HepG2 (cell line): ENCODE results near the gene C2orf92. TPM values are rescaled to one million over a fixed set of nuclear protein-coding genes. Genes with fewer than 3 reads are reported as not detected.

Experiments
- DPF2 ChIP-seq: sonication (generic); formaldehyde crosslinking; IDR thresholded peaks from 2 replicates; pipeline ENCODE4 v1.4.0; 2020; ENCODE audit warnings: mild to moderate bottlenecking, low read depth, missing genetic modification reagents, borderline replicate concordance
- DR1 ChIP-seq: sonication (generic); formaldehyde crosslinking; IDR thresholded peaks from 2 replicates; pipeline ENCODE4 v1.8.0; 2021; ENCODE audit warnings: mild to moderate bottlenecking, missing genetic modification reagents, inconsistent platforms
- FOXC1 ChIP-seq: sonication (generic); formaldehyde crosslinking; IDR thresholded peaks from 2 replicates; pipeline ENCODE4 v1.8.0; 2022; ENCODE audit warnings: mild to moderate bottlenecking, missing genetic modification reagents, borderline replicate concordance
- JDP2 ChIP-seq: sonication (generic); formaldehyde crosslinking; IDR thresholded peaks from 2 replicates; pipeline ENCODE4 v1.8.1; 2022; ENCODE audit warnings: missing genetic modification reagents, borderline replicate concordance
- MAFF ChIP-seq: IDR thresholded peaks from 2 replicates; pipeline ENCODE4 v1.6.1; 2011; ENCODE audit warnings: low read depth, low read length, improper control_type of control experiment
- MYC ChIP-seq: sonication (generic); formaldehyde crosslinking; IDR thresholded peaks from 2 replicates; pipeline ENCODE4 v1.9.0; 2021; ENCODE audit warnings: missing genetic modification reagents, borderline replicate concordance
- RARG ChIP-seq: sonication (generic); formaldehyde crosslinking; IDR thresholded peaks from 2 replicates; pipeline ENCODE4 v1.4.0; 2020; ENCODE audit warnings: low read depth, mild to moderate bottlenecking, missing genetic modification reagents
- RORA ChIP-seq: sonication (generic); formaldehyde crosslinking; IDR thresholded peaks from 2 replicates; pipeline ENCODE4 v1.5.0; 2020; ENCODE audit warnings: mild to moderate bottlenecking, missing genetic modification reagents, moderate library complexity
- ZFP41 ChIP-seq: sonication (generic); formaldehyde crosslinking; IDR thresholded peaks from 2 replicates; pipeline ENCODE4 v1.4.0; 2020; ENCODE audit warnings: mild to moderate bottlenecking, missing genetic modification reagents, borderline replicate concordance
- ZNF274 ChIP-seq: sonication (generic); formaldehyde crosslinking; IDR thresholded peaks from 2 replicates; pipeline ENCODE4 v1.5.1; 2020; ENCODE audit warnings: mild to moderate bottlenecking, missing genetic modification reagents
- ZNF333 ChIP-seq: sonication (generic); formaldehyde crosslinking; IDR thresholded peaks from 2 replicates; pipeline ENCODE4 v1.4.0; 2020; ENCODE audit warnings: mild to moderate bottlenecking, missing genetic modification reagents, borderline replicate concordance
- ZNF709 ChIP-seq: sonication (generic); formaldehyde crosslinking; IDR thresholded peaks from 2 replicates; pipeline ENCODE4 v1.5.0; 2020; ENCODE audit warnings: mild to moderate bottlenecking, missing genetic modification reagents
- ZNF768 ChIP-seq: sonication (generic); formaldehyde crosslinking; IDR thresholded peaks from 2 replicates; pipeline ENCODE4 v1.4.0; 2020; ENCODE audit warnings: missing genetic modification reagents
- ZNF883 ChIP-seq: sonication (generic); formaldehyde crosslinking; IDR thresholded peaks from 2 replicates; pipeline ENCODE4 v1.5.1; 2020; ENCODE audit warnings: mild to moderate bottlenecking, missing genetic modification reagents; ENCODE audit errors: not compliant biosample characterization
- polyA plus RNA-seq, 8 experiments: library from polyadenylated mRNA; depleted of rRNA in 3 of 8; stranded (reverse) in 7 of 8; unstranded in 1 of 8; fragments of >200 nt; fragmentation: Illumina TruSeq in 4 of 8; extraction: Trizol in 4 of 8; gene quantifications; 2 replicates each; pipeline versions ENCODE4 v1.2.1 to v1.2.3, GENCODE V29; 2011 to 2016; ENCODE audit warnings: low read depth in 4 of 8, missing spikeins in 1 of 8, mixed read lengths in 1 of 8; ENCODE audit not compliant: insufficient read depth in 1 of 8
- total RNA-seq, 5 experiments: library from RNA; depleted of rRNA; stranded (reverse); fragments of >200 nt; fragmentation: Illumina TruSeq; extraction: Trizol; gene quantifications; 2 replicates each; pipeline ENCODE4 v1.2.3, GENCODE V29; 2016; ENCODE audit warnings: low read depth in 1 of 5
- TF ChIP-seq, protein P1 (sequence below): sonication (generic); formaldehyde crosslinking; IDR thresholded peaks from 2 replicates; pipeline ENCODE4 v1.8.1; 2023; ENCODE audit warnings: missing genetic modification reagents, mild to moderate bottlenecking, borderline replicate concordance
- TF ChIP-seq, protein P2 (sequence below): sonication (generic); formaldehyde crosslinking; conservative IDR thresholded peaks from 2 replicates; pipeline ENCODE4 v1.8.0; 2022; ENCODE audit warnings: low read depth, missing genetic modification reagents
- TF ChIP-seq, protein P3 (sequence below): sonication (generic); formaldehyde crosslinking; IDR thresholded peaks from 2 replicates; pipeline ENCODE4 v1.5.0; 2020; ENCODE audit warnings: missing genetic modification reagents
- TF ChIP-seq, protein P4 (sequence below): sonication (generic); formaldehyde crosslinking; IDR thresholded peaks from 2 replicates; pipeline ENCODE4 v1.9.0; 2021; ENCODE audit warnings: missing genetic modification reagents, mild to moderate bottlenecking, borderline replicate concordance
- TF ChIP-seq, protein P5 (sequence below), 2 experiments: IDR thresholded peaks; 2 replicates each; pipeline ENCODE4 v1.6.1; 2011 to 2012; ENCODE audit warnings: low read length in 2 of 2, borderline replicate concordance in 1 of 2, low read depth in 1 of 2, mild to moderate bottlenecking in 1 of 2, moderate library complexity in 1 of 2
- TF ChIP-seq, protein P6 (sequence below): sonication (generic); formaldehyde crosslinking; IDR thresholded peaks from 2 replicates; pipeline ENCODE4 v1.5.0; 2020; ENCODE audit warnings: mild to moderate bottlenecking, low read depth, missing genetic modification reagents, borderline replicate concordance

C2orf92 gene
- total and polyA plus RNA-seq, 2 of the 13 experiments (the other 11 are each of a cell fraction or from before 2014, with no cell fraction given): 4.9 to 5.0 TPM

DNA sequence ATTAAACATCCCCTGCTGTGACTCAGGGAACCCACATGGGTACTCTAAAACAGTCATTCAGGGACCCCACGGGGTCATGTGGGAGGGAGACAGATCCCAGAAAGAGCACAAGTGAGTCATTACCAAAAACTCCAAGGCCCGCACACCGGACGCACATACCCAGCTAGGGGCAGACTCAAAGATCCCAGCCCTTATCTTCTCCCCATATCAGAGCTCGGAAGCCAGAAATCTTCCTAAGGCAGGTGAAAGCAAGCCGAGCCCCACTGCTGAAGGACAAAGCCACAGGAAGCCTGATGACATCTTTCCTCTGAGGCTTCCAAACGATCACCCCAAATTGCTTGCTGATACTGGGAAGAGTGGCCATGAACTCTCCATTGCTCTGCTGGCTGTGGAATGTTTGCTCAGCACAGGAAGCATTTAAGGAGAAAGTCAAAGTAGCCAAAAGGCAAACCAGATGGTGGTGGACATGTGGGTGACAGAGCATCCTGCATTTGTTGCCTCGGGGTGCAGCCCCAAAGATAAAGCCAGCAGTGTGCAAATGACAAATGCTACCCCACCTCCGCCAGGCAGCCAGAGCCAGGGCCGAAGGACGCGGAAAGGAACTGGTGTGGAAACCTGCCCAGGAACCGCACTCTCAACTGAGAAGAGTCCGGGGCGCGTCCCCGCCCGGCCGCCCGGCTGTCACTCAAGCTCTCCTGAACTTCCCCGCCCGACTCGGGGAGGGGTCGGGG is 6.5 kb upstream of the C2orf92 start (continued):
- TF ChIP-seq, protein P1, sequence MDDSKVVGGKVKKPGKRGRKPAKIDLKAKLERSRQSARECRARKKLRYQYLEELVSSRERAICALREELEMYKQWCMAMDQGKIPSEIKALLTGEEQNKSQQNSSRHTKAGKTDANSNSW (CRISPR knock-in tag): no peak; the same call in 1 of the 2 replicates
- no peak for TF ChIP-seq RORA (CRISPR knock-in tag)
- TF ChIP-seq ZFP41: no peak
- TF ChIP-seq FOXC1 (CRISPR knock-in tag): no peak
- TF ChIP-seq, protein P2, sequence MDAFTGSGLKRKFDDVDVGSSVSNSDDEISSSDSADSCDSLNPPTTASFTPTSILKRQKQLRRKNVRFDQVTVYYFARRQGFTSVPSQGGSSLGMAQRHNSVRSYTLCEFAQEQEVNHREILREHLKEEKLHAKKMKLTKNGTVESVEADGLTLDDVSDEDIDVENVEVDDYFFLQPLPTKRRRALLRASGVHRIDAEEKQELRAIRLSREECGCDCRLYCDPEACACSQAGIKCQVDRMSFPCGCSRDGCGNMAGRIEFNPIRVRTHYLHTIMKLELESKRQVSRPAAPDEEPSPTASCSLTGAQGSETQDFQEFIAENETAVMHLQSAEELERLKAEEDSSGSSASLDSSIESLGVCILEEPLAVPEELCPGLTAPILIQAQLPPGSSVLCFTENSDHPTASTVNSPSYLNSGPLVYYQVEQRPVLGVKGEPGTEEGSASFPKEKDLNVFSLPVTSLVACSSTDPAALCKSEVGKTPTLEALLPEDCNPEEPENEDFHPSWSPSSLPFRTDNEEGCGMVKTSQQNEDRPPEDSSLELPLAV: no peak
- TF ChIP-seq ZNF709 (CRISPR knock-in tag): 0 out of 2 replicates have a peak, but pooled peaks have one; percentile 29
- TF ChIP-seq, protein P3, sequence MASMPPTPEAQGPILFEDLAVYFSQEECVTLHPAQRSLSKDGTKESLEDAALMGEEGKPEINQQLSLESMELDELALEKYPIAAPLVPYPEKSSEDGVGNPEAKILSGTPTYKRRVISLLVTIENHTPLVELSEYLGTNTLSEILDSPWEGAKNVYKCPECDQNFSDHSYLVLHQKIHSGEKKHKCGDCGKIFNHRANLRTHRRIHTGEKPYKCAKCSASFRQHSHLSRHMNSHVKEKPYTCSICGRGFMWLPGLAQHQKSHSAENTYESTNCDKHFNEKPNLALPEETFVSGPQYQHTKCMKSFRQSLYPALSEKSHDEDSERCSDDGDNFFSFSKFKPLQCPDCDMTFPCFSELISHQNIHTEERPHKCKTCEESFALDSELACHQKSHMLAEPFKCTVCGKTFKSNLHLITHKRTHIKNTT: no peak
- no peak for TF ChIP-seq JDP2
- TF ChIP-seq MYC (CRISPR knock-in tag): peak; percentile 42; the same call in 1 of the 2 replicates
- TF ChIP-seq, protein P4, sequence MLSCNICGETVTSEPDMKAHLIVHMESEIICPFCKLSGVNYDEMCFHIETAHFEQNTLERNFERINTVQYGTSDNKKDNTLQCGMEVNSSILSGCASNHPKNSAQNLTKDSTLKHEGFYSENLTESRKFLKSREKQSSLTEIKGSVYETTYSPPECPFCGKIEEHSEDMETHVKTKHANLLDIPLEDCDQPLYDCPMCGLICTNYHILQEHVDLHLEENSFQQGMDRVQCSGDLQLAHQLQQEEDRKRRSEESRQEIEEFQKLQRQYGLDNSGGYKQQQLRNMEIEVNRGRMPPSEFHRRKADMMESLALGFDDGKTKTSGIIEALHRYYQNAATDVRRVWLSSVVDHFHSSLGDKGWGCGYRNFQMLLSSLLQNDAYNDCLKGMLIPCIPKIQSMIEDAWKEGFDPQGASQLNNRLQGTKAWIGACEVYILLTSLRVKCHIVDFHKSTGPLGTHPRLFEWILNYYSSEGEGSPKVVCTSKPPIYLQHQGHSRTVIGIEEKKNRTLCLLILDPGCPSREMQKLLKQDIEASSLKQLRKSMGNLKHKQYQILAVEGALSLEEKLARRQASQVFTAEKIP (CRISPR knock-in tag): no peak
- no peak for TF ChIP-seq MAFF
- TF ChIP-seq ZNF883: no peak
- TF ChIP-seq, protein P5, sequence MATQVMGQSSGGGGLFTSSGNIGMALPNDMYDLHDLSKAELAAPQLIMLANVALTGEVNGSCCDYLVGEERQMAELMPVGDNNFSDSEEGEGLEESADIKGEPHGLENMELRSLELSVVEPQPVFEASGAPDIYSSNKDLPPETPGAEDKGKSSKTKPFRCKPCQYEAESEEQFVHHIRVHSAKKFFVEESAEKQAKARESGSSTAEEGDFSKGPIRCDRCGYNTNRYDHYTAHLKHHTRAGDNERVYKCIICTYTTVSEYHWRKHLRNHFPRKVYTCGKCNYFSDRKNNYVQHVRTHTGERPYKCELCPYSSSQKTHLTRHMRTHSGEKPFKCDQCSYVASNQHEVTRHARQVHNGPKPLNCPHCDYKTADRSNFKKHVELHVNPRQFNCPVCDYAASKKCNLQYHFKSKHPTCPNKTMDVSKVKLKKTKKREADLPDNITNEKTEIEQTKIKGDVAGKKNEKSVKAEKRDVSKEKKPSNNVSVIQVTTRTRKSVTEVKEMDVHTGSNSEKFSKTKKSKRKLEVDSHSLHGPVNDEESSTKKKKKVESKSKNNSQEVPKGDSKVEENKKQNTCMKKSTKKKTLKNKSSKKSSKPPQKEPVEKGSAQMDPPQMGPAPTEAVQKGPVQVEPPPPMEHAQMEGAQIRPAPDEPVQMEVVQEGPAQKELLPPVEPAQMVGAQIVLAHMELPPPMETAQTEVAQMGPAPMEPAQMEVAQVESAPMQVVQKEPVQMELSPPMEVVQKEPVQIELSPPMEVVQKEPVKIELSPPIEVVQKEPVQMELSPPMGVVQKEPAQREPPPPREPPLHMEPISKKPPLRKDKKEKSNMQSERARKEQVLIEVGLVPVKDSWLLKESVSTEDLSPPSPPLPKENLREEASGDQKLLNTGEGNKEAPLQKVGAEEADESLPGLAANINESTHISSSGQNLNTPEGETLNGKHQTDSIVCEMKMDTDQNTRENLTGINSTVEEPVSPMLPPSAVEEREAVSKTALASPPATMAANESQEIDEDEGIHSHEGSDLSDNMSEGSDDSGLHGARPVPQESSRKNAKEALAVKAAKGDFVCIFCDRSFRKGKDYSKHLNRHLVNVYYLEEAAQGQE (IDR thresholded peaks at IDR 0.05; ENCODE audit: borderline replicate concordance in 1 of 2, low read depth in 1 of 2, low read length in 2 of 2): no peak
- TF ChIP-seq, protein P6, sequence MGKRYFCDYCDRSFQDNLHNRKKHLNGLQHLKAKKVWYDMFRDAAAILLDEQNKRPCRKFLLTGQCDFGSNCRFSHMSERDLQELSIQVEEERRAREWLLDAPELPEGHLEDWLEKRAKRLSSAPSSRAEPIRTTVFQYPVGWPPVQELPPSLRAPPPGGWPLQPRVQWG (CRISPR knock-in tag): no peak
- TF ChIP-seq ZNF274: peak; percentile 53; the same call in 1 of the 2 replicates
- no peak for TF ChIP-seq DPF2
- TF ChIP-seq ZNF333 (CRISPR knock-in tag): no peak
- TF ChIP-seq RARG: no peak
- no peak; the same call in 1 of the 2 replicates for TF ChIP-seq DR1 (CRISPR knock-in tag)
- no peak for TF ChIP-seq ZNF768 (CRISPR knock-in tag)
